ENCODE data around the gene SLC22A2.

GRCh38 chr6:160263196-160263939 is 4.7 kb upstream of the SLC22A2 start:
- TF ChIP-seq CTCF (IDR thresholded peaks at IDR 0.05; ENCODE audit: extremely low read depth in 1 of 2, insufficient read depth in 1 of 2, low read depth in 1 of 2, low read length in 2 of 2) (no peak), POLR2AphosphoS5 (IDR thresholded peaks at IDR 0.05; ENCODE audit: insufficient read depth, low read depth, low read length) (no peak), EZH2 (IDR thresholded peaks at IDR 0.05; ENCODE audit: borderline replicate concordance, low read depth, low read length, severe bottlenecking) (no peak), POLR2A (IDR thresholded peaks at IDR 0.05; ENCODE audit: low read depth, low read length) (no peak), JUN (IDR thresholded peaks at IDR 0.05; ENCODE audit: borderline replicate concordance, insufficient read depth, insufficient read length, low read depth) (no peak)

Data from endothelial cell of umbilical vein (primary cell).